OCI-LY1 (cell line): ENCODE data around the gene CDH23.

ENCODE experiments used
- CTCF ChIP-seq: fragments of 200-600 bp; sonication (generic), shearing (Covaris generic); IDR thresholded peaks from 2 replicates; pipeline ENCODE4 v1.5.1; 2017; ENCODE audit warnings: mild to moderate bottlenecking, antibody characterized with exemption, low read length, moderate library complexity, mixed read lengths
- EZH2 ChIP-seq: fragments of 200-600 bp; sonication (generic), shearing (Covaris generic); IDR thresholded peaks from 2 replicates; pipeline ENCODE4 v1.8.0; 2017; ENCODE audit warnings: borderline replicate concordance, mixed run types, mild to moderate bottlenecking, antibody characterized with exemption, low read length, moderate library complexity, mixed read lengths

DNA sequence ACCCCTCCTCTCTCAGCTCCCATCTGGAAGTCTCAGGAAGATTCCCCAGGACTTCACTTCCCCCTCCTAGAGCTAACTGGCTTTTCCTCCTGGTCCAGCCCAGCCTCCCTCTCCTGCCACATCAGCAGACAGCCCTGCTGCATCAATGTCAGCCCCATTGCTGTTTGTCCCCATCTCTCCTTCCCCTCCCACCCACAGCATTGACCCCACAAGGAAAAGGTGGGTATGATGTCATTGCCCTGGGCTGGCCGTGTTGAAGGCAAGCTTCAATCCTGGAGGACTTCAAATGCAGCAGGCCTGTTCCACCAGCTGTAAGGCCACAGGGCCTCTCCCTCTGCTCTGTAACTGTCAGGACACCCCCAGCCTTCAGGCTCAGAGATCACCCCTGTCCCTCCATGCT, 256.3 kb downstream of the CDH23 start:
- TF ChIP-seq CTCF (no peak), EZH2 (no peak)
